Coronary artery (tissue), 2 donors: Measurements from ENCODE around the gene PKD1L1.
"Not testable (repeated sequence)": the region's sequence is repeated elsewhere in the genome, so short reads cannot be mapped to it uniquely, and the experiment has no call there.

Source experiments
- DNase-seq: peaks from one replicate; pipeline ENCODE4 v3.0.0-alpha.2; 2017; ENCODE audit warnings: low spot score
- H3K27ac ChIP-seq, 2 donors: fragments of 200-600 bp; sonication (generic); one replicate each; pipeline ENCODE4 v1.5.1; 2016 to 2019
- H3K4me3 ChIP-seq: fragments of 200-600 bp; sonication (generic); 2 replicates; pipeline ENCODE4 v1.5.1; 2016; ENCODE audit warnings: mild to moderate bottlenecking, moderate library complexity
- CTCF ChIP-seq: fragments of 200-600 bp; sonication (generic); IDR thresholded peaks from one replicate; pipeline ENCODE4 v1.5.1; 2019; ENCODE audit warnings: antibody characterized with exemption

PKD1L1 gene

GRCh38 chr7:47947355-47947749, 914 bp downstream of the PKD1L1 start:
- Histone ChIP-seq H3K27ac (no peak overlapping the region), H3K4me3 (no peak overlapping the region)
- DNase-seq: no peak
- TF ChIP-seq CTCF: no peak

GRCh38 chr7:47946581-47947354, 1.5 kb downstream of the PKD1L1 start:
- no peak for TF ChIP-seq CTCF
- DNase-seq: no peak
- no peak overlapping the region for H3K4me3 ChIP-seq
- no peak overlapping the region for H3K27ac ChIP-seq

- Histone ChIP-seq H3K27ac (no peak overlapping the region), H3K4me3 (no peak overlapping the region)
- TF ChIP-seq CTCF: peak; percentile 69
- no peak for DNase-seq
Observed at GRCh38 chr7:47945261-47946015, 2.8 kb downstream of the PKD1L1 start.

GRCh38 chr7:47944536-47945260, 3.6 kb downstream of the PKD1L1 start:
- no peak for DNase-seq
- no peak for TF ChIP-seq CTCF
- H3K27ac ChIP-seq: no peak overlapping the region
- H3K4me3 ChIP-seq: no peak overlapping the region

GRCh38 chr7:47943676-47944474, 4.4 kb downstream of the PKD1L1 start:
- no peak for DNase-seq
- no peak overlapping the region for H3K27ac ChIP-seq
- no peak for TF ChIP-seq CTCF
- no peak overlapping the region for H3K4me3 ChIP-seq

GRCh38 chr7:47942651-47943050, 5.6 kb downstream of the PKD1L1 start:
- not testable (repeated sequence) for H3K4me3 ChIP-seq, DNase-seq, H3K27ac ChIP-seq

- DNase-seq: no peak
- H3K27ac ChIP-seq: peak overlapping the region; percentile 39 to 44
Observed at GRCh38 chr7:47942132-47942531, 6.1 kb downstream of the PKD1L1 start.

More at GRCh38 chr7:47942132-47942531, 6.1 kb downstream of the PKD1L1 start:
- H3K4me3 ChIP-seq: no peak overlapping the region
- TF ChIP-seq CTCF: no peak
